Astrocyte of the spinal cord (primary cell): ENCODE measurements around the gene TBC1D10B.
A peak's percentile ranks its signal among the peaks of the same experiment; 100 is the strongest.

ENCODE experiments used
- DNase-seq: peaks from one replicate; pipeline ENCODE4 v3.0.0; 2011; ENCODE audit warnings: low read depth, low spot score
- H3K4me3 ChIP-seq: 2 replicates; pipeline ENCODE4 v1.5.1; 2011; ENCODE audit warnings: low read depth, mild to moderate bottlenecking, low read length, moderate library complexity
- CTCF ChIP-seq: IDR thresholded peaks from 2 replicates; pipeline ENCODE4 v1.5.1; 2012; ENCODE audit warnings: low read depth, mild to moderate bottlenecking, low read length, inconsistent platforms
- in situ Hi-C: cut with HindIII; loops from 2 replicates; pipeline ENCODE4 v1.10.0; 2017; ENCODE audit warnings: low sequenced_read_pairs

Gene TBC1D10B

GRCh38 chr16:30395992-30396585 lies 25.8 kb upstream of the TBC1D10B start:
- no peak for DNase-seq
- TF ChIP-seq CTCF, result no peak
- H3K4me3 ChIP-seq, result peak overlapping the region; percentile 72
- in situ Hi-C loops, result no loop called here

GRCh38 chr16:30395155-30395991 lies 25.1 kb upstream of the TBC1D10B start, which contains the start of gene ZNF48:
Gene ZNF48 (plus strand): TSS chr16:30395420. CDS start chr16:30395795, 375 bp downstream.
- H3K4me3 ChIP-seq, result peak within 1 kb of the TSS; percentile 72
- no peak for TF ChIP-seq CTCF
- in situ Hi-C loops, result no loop called here
- DNase-seq, result peak; percentile 91

- DNase-seq, result peak; percentile 42
- in situ Hi-C loops, result no loop called here
- H3K4me3 ChIP-seq, result peak overlapping the region; percentile 72
- no peak for TF ChIP-seq CTCF
Observed at GRCh38 chr16:30394592-30395154, 24.4 kb upstream of the TBC1D10B start.

- in situ Hi-C loops, result no loop called here
- no peak for TF ChIP-seq CTCF
- DNase-seq, result no peak
- H3K4me3 ChIP-seq, result no peak overlapping the region
Observed at GRCh38 chr16:30383521-30383920, 13.2 kb upstream of the TBC1D10B start.

GRCh38 chr16:30382111-30382881 lies 12.0 kb upstream of the TBC1D10B start, which contains the start of gene SEPTIN1:
Gene SEPTIN1 (minus strand): TSS chr16:30382561. CDS start chr16:30382542, 19 bp downstream.
- TF ChIP-seq CTCF, result no peak
- no peak for DNase-seq
- in situ Hi-C loops, result no loop called here
- no peak within 1 kb of the TSS for H3K4me3 ChIP-seq

GRCh38 chr16:30381291-30382041 lies 11.2 kb upstream of the TBC1D10B start:
- in situ Hi-C loops, result no loop called here
- H3K4me3 ChIP-seq, result no peak overlapping the region
- no peak for DNase-seq
- TF ChIP-seq CTCF, result no peak
